ENCODE data around the gene ABCC5. TPM values are rescaled to one million over a fixed set of nuclear protein-coding genes. Genes with fewer than 3 reads are reported as not detected.

ABCC5 gene
- total and polyA plus RNA-seq, 2 donors = 13.8 to 33.2 TPM

DNA sequence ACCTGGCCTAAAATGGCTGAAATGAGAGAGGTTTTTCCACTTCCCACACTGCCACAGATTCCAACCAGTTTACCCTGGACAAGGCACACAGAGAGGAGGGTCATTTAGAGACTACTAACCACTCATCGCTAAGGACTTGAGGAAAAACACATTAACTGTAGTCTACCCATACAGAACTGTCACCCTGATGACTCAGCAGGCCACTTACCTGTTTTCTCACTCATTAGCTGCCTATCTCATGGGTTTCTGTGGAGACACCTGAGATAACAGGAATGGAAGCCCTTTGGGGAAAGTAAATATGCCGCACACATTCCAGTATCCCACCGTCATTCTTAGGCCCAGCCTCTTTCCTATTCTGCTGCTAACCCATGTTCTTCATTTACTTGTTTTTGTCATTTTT lies 50.0 kb downstream of the ABCC5 start:
- H3K36me3 ChIP-seq (ENCODE audit: control insufficient read depth in 2 of 2, insufficient read depth in 2 of 2, low read length in 1 of 2) = peaks cover 32 to 43% of the 10 kb centered on the region in 2 donors
- H3K27me3 ChIP-seq (ENCODE audit: control insufficient read depth in 2 of 2, insufficient read depth in 1 of 2, low read length in 1 of 2) = no peaks in the 10 kb centered on the region
- DNase-seq (ENCODE audit: low read depth in 6 of 9, low spot score in 9 of 9) = no peak
- peaks cover 0 to 12% of the 10 kb centered on the region in 2 donors for H3K4me1 ChIP-seq (ENCODE audit: control insufficient read depth in 2 of 2, insufficient read depth in 2 of 2, low read length in 2 of 2)
- no peaks in the 10 kb centered on the region for H3K9me3 ChIP-seq (ENCODE audit: control insufficient read depth in 2 of 2, insufficient read depth in 1 of 2, low read length in 1 of 2)
- no peak overlapping the region for H3K27ac ChIP-seq (ENCODE audit: low read depth in 1 of 2, low read length in 1 of 2)
- WGBS = 99% methylated on average over 3 of the region's 3 CpGs
- H3K4me3 ChIP-seq (ENCODE audit: low read length in 2 of 2) = no peak overlapping the region

DNA sequence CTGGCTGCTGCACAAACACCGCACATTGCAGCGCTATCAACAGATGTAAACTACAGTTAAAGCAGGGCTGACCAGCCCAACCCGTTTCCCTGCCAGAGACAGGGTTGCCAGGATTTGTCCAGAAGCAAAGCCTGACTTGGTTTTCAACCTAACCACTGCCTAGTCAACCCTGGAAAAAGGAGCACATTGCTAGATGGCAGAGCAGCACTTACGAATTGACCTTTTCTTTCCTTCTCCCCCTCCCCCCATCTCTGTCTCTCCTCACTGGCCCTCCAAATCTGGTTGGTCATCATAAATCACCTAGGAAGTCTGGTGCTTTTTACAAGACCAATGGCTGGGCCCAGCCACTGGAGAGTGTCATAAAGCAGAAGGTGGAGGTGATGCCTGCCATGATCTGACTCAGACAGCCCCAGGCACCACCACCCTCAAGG lies 51.3 kb downstream of the ABCC5 start:
- 95% methylated on average over 4 of the region's 4 CpGs for WGBS
- Histone ChIP-seq H3K9me3 (ENCODE audit: control insufficient read depth in 2 of 2, insufficient read depth in 1 of 2, low read length in 1 of 2) (no peaks in the 10 kb centered on the region), H3K4me1 (ENCODE audit: control insufficient read depth in 2 of 2, insufficient read depth in 2 of 2, low read length in 2 of 2) (peaks cover 0 to 12% of the 10 kb centered on the region in 2 donors), H3K27ac (ENCODE audit: low read depth in 1 of 2, low read length in 1 of 2) (no peak overlapping the region), H3K36me3 (ENCODE audit: control insufficient read depth in 2 of 2, insufficient read depth in 2 of 2, low read length in 1 of 2) (peaks cover 26 to 42% of the 10 kb centered on the region in 2 donors), H3K4me3 (ENCODE audit: low read length in 2 of 2) (no peak overlapping the region), H3K27me3 (ENCODE audit: control insufficient read depth in 2 of 2, insufficient read depth in 1 of 2, low read length in 1 of 2) (no peaks in the 10 kb centered on the region)
- no peak for DNase-seq (ENCODE audit: low read depth in 6 of 9, low spot score in 9 of 9)

GRCh38 chr3:183962807-183963206 lies 54.9 kb downstream of the ABCC5 start:
- no peak overlapping the region for H3K4me3 ChIP-seq (ENCODE audit: low read length in 2 of 2)
- DNase-seq (ENCODE audit: low read depth in 6 of 9, low spot score in 9 of 9) = no peak
- WGBS = 98% methylated on average over 3 of the region's 3 CpGs
- H3K27me3 ChIP-seq (ENCODE audit: control insufficient read depth in 2 of 2, insufficient read depth in 1 of 2, low read length in 1 of 2) = no peaks in the 10 kb centered on the region
- peaks cover 20 to 35% of the 10 kb centered on the region in 2 donors for H3K36me3 ChIP-seq (ENCODE audit: control insufficient read depth in 2 of 2, insufficient read depth in 2 of 2, low read length in 1 of 2)
- H3K4me1 ChIP-seq (ENCODE audit: control insufficient read depth in 2 of 2, insufficient read depth in 2 of 2, low read length in 2 of 2) = peaks cover 0 to 12% of the 10 kb centered on the region in 2 donors
- H3K9me3 ChIP-seq (ENCODE audit: control insufficient read depth in 2 of 2, insufficient read depth in 1 of 2, low read length in 1 of 2) = no peaks in the 10 kb centered on the region
- H3K27ac ChIP-seq (ENCODE audit: low read depth in 1 of 2, low read length in 1 of 2) = no peak overlapping the region

DNA sequence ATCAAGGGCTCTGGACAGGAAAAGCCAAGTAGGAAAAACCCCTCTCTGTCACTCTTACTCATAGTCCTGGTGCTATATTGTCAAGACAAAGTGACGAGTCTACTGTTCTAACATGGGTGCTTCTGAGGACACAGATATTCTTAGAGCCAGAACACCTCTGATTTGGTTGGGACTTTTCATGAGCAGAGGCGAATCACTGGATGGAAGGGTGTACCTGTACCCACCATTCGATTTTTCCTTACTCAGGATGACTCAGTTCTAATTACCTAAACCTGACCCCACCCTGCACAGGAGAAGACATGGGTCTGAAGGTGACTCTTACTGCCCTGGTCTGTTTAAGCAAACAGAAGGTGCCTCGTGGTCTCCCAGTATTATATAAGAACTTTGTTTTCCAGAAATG lies 58.5 kb downstream of the ABCC5 start:
- Histone ChIP-seq H3K36me3 (ENCODE audit: control insufficient read depth in 2 of 2, insufficient read depth in 2 of 2, low read length in 1 of 2) (peaks cover 9 to 14% of the 10 kb centered on the region in 2 donors), H3K4me3 (ENCODE audit: low read length in 2 of 2) (no peak overlapping the region), H3K4me1 (ENCODE audit: control insufficient read depth in 2 of 2, insufficient read depth in 2 of 2, low read length in 2 of 2) (peaks cover 0 to 8% of the 10 kb centered on the region in 2 donors), H3K9me3 (ENCODE audit: control insufficient read depth in 2 of 2, insufficient read depth in 1 of 2, low read length in 1 of 2) (no peaks in the 10 kb centered on the region), H3K27ac (ENCODE audit: low read depth in 1 of 2, low read length in 1 of 2) (no peak overlapping the region), H3K27me3 (ENCODE audit: control insufficient read depth in 2 of 2, insufficient read depth in 1 of 2, low read length in 1 of 2) (no peaks in the 10 kb centered on the region)
- DNase-seq (ENCODE audit: low read depth in 6 of 9, low spot score in 9 of 9) = no peak
- 97% methylated on average over 4 of the region's 4 CpGs for WGBS

DNA sequence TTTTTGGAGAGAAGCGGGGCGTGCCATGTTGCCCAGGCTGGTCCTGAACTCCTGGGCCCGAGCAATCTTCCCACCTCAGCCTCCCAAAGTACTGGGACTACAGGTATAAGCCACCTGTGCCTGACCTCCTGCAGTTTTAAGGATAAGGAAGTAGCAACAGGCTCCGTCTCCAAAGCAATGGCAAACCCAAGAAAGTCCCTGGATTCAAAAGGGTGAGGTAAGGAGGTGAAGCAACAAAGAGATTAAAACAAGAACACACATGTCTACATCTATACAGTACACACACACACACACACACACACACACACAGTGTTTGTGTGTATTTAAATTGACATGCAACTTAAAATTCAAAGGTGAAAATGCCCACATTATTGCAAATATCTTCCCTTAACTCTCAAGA lies 58.9 kb downstream of the ABCC5 start:
- peaks cover 8 to 12% of the 10 kb centered on the region in 2 donors for H3K36me3 ChIP-seq (ENCODE audit: control insufficient read depth in 2 of 2, insufficient read depth in 2 of 2, low read length in 1 of 2)

DNA sequence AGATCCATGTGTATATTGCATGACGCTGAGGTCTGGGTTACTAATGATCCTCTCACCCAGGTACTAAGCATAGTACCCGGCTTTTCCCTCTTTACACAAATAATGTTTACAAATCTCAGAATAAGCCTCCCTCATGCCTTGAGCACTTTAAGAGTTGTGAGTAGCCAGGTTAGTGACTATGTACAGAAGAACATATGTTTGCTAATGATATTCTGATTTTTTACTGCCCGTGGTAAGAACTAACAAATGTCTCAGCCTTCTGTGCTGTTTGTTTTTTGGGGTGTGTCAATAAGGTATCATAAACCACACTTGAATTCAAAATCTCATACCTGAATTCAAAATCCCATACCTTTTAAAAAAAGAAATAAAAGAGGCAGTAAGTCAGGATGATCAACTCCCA lies 59.5 kb downstream of the ABCC5 start:
- Histone ChIP-seq H3K4me1 (ENCODE audit: control insufficient read depth in 2 of 2, insufficient read depth in 2 of 2, low read length in 2 of 2) (peaks cover 7 to 16% of the 10 kb centered on the region in 2 donors), H3K27me3 (ENCODE audit: control insufficient read depth in 2 of 2, insufficient read depth in 1 of 2, low read length in 1 of 2) (no peaks in the 10 kb centered on the region), H3K4me3 (ENCODE audit: low read length in 2 of 2) (no peak overlapping the region), H3K9me3 (ENCODE audit: control insufficient read depth in 2 of 2, insufficient read depth in 1 of 2, low read length in 1 of 2) (no peaks in the 10 kb centered on the region), H3K36me3 (ENCODE audit: control insufficient read depth in 2 of 2, insufficient read depth in 2 of 2, low read length in 1 of 2) (peaks cover 6 to 8% of the 10 kb centered on the region in 2 donors), H3K27ac (ENCODE audit: low read depth in 1 of 2, low read length in 1 of 2) (no peak overlapping the region)
- WGBS = 97% methylated on average over 3 of the region's 3 CpGs
- DNase-seq (ENCODE audit: low read depth in 6 of 9, low spot score in 9 of 9) = no peak

More for the DNA sequence above, 58.9 kb downstream of the ABCC5 start:
- H3K4me1 ChIP-seq (ENCODE audit: control insufficient read depth in 2 of 2, insufficient read depth in 2 of 2, low read length in 2 of 2) = peaks cover 2 to 10% of the 10 kb centered on the region in 2 donors
- no peaks in the 10 kb centered on the region for H3K9me3 ChIP-seq (ENCODE audit: control insufficient read depth in 2 of 2, insufficient read depth in 1 of 2, low read length in 1 of 2)
- DNase-seq (ENCODE audit: low read depth in 6 of 9, low spot score in 9 of 9) = no peak
- WGBS = 97% methylated on average over 4 of the region's 4 CpGs
- no peak overlapping the region for H3K27ac ChIP-seq (ENCODE audit: low read depth in 1 of 2, low read length in 1 of 2)
- no peak overlapping the region for H3K4me3 ChIP-seq (ENCODE audit: low read length in 2 of 2)
- H3K27me3 ChIP-seq (ENCODE audit: control insufficient read depth in 2 of 2, insufficient read depth in 1 of 2, low read length in 1 of 2) = no peaks in the 10 kb centered on the region

GRCh38 chr3:183954875-183955274 lies 62.8 kb downstream of the ABCC5 start:
- Histone ChIP-seq H3K36me3 (ENCODE audit: control insufficient read depth in 2 of 2, insufficient read depth in 2 of 2, low read length in 1 of 2) (peaks cover 5 to 10% of the 10 kb centered on the region in 2 donors), H3K27me3 (ENCODE audit: control insufficient read depth in 2 of 2, insufficient read depth in 1 of 2, low read length in 1 of 2) (no peaks in the 10 kb centered on the region), H3K4me3 (ENCODE audit: low read length in 2 of 2) (no peak overlapping the region), H3K4me1 (ENCODE audit: control insufficient read depth in 2 of 2, insufficient read depth in 2 of 2, low read length in 2 of 2) (peaks cover 7 to 22% of the 10 kb centered on the region in 2 donors), H3K9me3 (ENCODE audit: control insufficient read depth in 2 of 2, insufficient read depth in 1 of 2, low read length in 1 of 2) (no peaks in the 10 kb centered on the region), H3K27ac (ENCODE audit: low read depth in 1 of 2, low read length in 1 of 2) (no peak overlapping the region)
- no peak for DNase-seq (ENCODE audit: low read depth in 6 of 9, low spot score in 9 of 9)
- WGBS = 95% methylated on average over 4 of the region's 4 CpGs

GRCh38 chr3:183953471-183954070 lies 64.1 kb downstream of the ABCC5 start:
- Histone ChIP-seq H3K27me3 (ENCODE audit: control insufficient read depth in 2 of 2, insufficient read depth in 1 of 2, low read length in 1 of 2) (no peaks in the 10 kb centered on the region), H3K27ac (ENCODE audit: low read depth in 1 of 2, low read length in 1 of 2) (no peak overlapping the region), H3K36me3 (ENCODE audit: control insufficient read depth in 2 of 2, insufficient read depth in 2 of 2, low read length in 1 of 2) (peaks cover 10 to 16% of the 10 kb centered on the region in 2 donors), H3K4me1 (ENCODE audit: control insufficient read depth in 2 of 2, insufficient read depth in 2 of 2, low read length in 2 of 2) (peaks cover 7 to 22% of the 10 kb centered on the region in 2 donors), H3K9me3 (ENCODE audit: control insufficient read depth in 2 of 2, insufficient read depth in 1 of 2, low read length in 1 of 2) (no peaks in the 10 kb centered on the region), H3K4me3 (ENCODE audit: low read length in 2 of 2) (no peak overlapping the region)
- 35% methylated on average over 6 of the region's 6 CpGs for WGBS
- DNase-seq (ENCODE audit: low read depth in 6 of 9, low spot score in 9 of 9) = peak in 4 of 9 donors; percentile 13 to 52 (median 20)

GRCh38 chr3:183951459-183951858 lies 66.2 kb downstream of the ABCC5 start:
- 97% methylated on average over 13 of the region's 13 CpGs for WGBS
- no peaks in the 10 kb centered on the region for H3K9me3 ChIP-seq (ENCODE audit: control insufficient read depth in 2 of 2, insufficient read depth in 1 of 2, low read length in 1 of 2)
- no peak overlapping the region for H3K27ac ChIP-seq (ENCODE audit: low read depth in 1 of 2, low read length in 1 of 2)
- H3K4me1 ChIP-seq (ENCODE audit: control insufficient read depth in 2 of 2, insufficient read depth in 2 of 2, low read length in 2 of 2) = peaks cover 7 to 22% of the 10 kb centered on the region in 2 donors
- H3K4me3 ChIP-seq (ENCODE audit: low read length in 2 of 2) = no peak overlapping the region
- no peak for DNase-seq (ENCODE audit: low read depth in 6 of 9, low spot score in 9 of 9)
- H3K36me3 ChIP-seq (ENCODE audit: control insufficient read depth in 2 of 2, insufficient read depth in 2 of 2, low read length in 1 of 2) = peaks cover 10 to 17% of the 10 kb centered on the region in 2 donors
- no peaks in the 10 kb centered on the region for H3K27me3 ChIP-seq (ENCODE audit: control insufficient read depth in 2 of 2, insufficient read depth in 1 of 2, low read length in 1 of 2)

Data from thymus (tissue), 11 donors.